Measurements from ENCODE around the gene MUC22. TPM values are rescaled to one million over a fixed set of nuclear protein-coding genes. Genes with fewer than 3 reads are reported as not detected.

MUC22 gene
- total RNA-seq, 4 donors from 2014 or later = 0.05 to 0.36 (median 0.18) TPM

- Histone ChIP-seq H3K4me3 (peak overlapping the region in 1 of 4 donors; percentile 14), H3K9me3 (no peaks in the 10 kb centered on the region), H3K4me1 (peaks cover 3 to 7% of the 10 kb centered on the region in 2 donors), H3K27ac (no peak overlapping the region), H3K36me3 (no peaks in the 10 kb centered on the region), H3K27me3 (no peaks in the 10 kb centered on the region)
- DNase-seq (peak; percentile 44), ATAC-seq (peak; percentile 65 to 75)
- no peak for TF ChIP-seq POLR2A (IDR thresholded peaks at IDR 0.05)
- TF ChIP-seq CTCF (IDR thresholded peaks at IDR 0.05 in 4 of 5, conservative IDR thresholded peaks at IDR 0.05 in 1 of 5) = peak; percentile 55 to 86 (median 66)
- in situ Hi-C loops (cut with MboI; ENCODE audit: low sequenced_read_pairs in 4 of 4) = loop anchor here (5.0 to 25.0 kb wide), 6 partner anchors 162 to 542 kb away; partner anchors contain the start of genes DHX16 (in 1 of the 4) and VARS2 (in 1 of the 4)
- intact Hi-C loops (cut with DNase I; ENCODE audit: low total_unique reads) = loop anchor here (2.0 kb wide), 1 partner anchor 251 kb away; no protein-coding TSS in a partner anchor
Observed at GRCh38 chr6:31079656-31080261, 69.5 kb downstream of the MUC22 start.

GRCh38 chr6:31081872-31082271 lies 71.6 kb downstream of the MUC22 start:
- no peaks in the 10 kb centered on the region for H3K36me3 ChIP-seq
- DNase-seq = no peak
- H3K4me3 ChIP-seq = no peak overlapping the region
- no peaks in the 10 kb centered on the region for H3K27me3 ChIP-seq
- no peak overlapping the region for H3K27ac ChIP-seq
- H3K9me3 ChIP-seq = no peaks in the 10 kb centered on the region
- intact Hi-C loops (cut with DNase I; ENCODE audit: low total_unique reads) = loop anchor here (2.0 kb wide), 1 partner anchor 253 kb away; no protein-coding TSS in a partner anchor
- ATAC-seq = no peak
- in situ Hi-C loops (cut with MboI; ENCODE audit: low sequenced_read_pairs in 4 of 4) = loop anchor here in 2 of 4 donors (5.0 to 25.0 kb wide), 4 partner anchors 255 to 545 kb away; partner anchors contain the start of gene DHX16 (in 1 of the 2)
- TF ChIP-seq CTCF (IDR thresholded peaks at IDR 0.05 in 4 of 5, conservative IDR thresholded peaks at IDR 0.05 in 1 of 5) (no peak), POLR2A (IDR thresholded peaks at IDR 0.05) (no peak)
- peaks cover 5 to 10% of the 10 kb centered on the region in 2 donors for H3K4me1 ChIP-seq

GRCh38 chr6:31083742-31084354 lies 73.6 kb downstream of the MUC22 start:
- Histone ChIP-seq H3K9me3 (no peaks in the 10 kb centered on the region), H3K4me1 (peaks cover 12 to 15% of the 10 kb centered on the region in 2 donors), H3K36me3 (no peaks in the 10 kb centered on the region), H3K27me3 (no peaks in the 10 kb centered on the region), H3K4me3 (no peak overlapping the region), H3K27ac (no peak overlapping the region)
- ATAC-seq = peak; percentile 25 to 36
- in situ Hi-C loops (cut with MboI; ENCODE audit: low sequenced_read_pairs in 4 of 4) = loop anchor here in 2 of 4 donors (5.0 to 25.0 kb wide), 4 partner anchors 257 to 547 kb away; partner anchors contain the start of gene DHX16 (in 1 of the 2)
- intact Hi-C loops (cut with DNase I; ENCODE audit: low total_unique reads) = loop anchor here (1.0 kb wide), 1 partner anchor 169 kb away; no protein-coding TSS in a partner anchor
- TF ChIP-seq POLR2A (IDR thresholded peaks at IDR 0.05) (no peak), CTCF (IDR thresholded peaks at IDR 0.05 in 4 of 5, conservative IDR thresholded peaks at IDR 0.05 in 1 of 5) (peak in 1 of 5 experiments; percentile 28)
- DNase-seq = peak in 1 of 2 donors; percentile 31

Other genes starting within 250 kb of the MUC22 start
- 10 to 100 TPM; 20.0 to 62.2 (median 59.3) TPM for gene DDR1, start 126.0 kb upstream of the MUC22 start, total RNA-seq
- 10 to 100 TPM in 1 of 4 donors, 1 to 10 TPM in 3; 5.7 to 20.7 (median 7.5) TPM for gene GTF2H4, start 102.3 kb upstream of the MUC22 start, total RNA-seq
- 10 to 100 TPM; 16.0 to 38.5 (median 19.3) TPM for gene VARS2, start 96.2 kb upstream of the MUC22 start, total RNA-seq
- gene SFTA2, start 78.3 kb upstream of the MUC22 start, total RNA-seq = not detected
- not detected for gene MUCL3, start 69.5 kb upstream of the MUC22 start, total RNA-seq
- not detected for gene MUC21, start 26.8 kb upstream of the MUC22 start, total RNA-seq
- gene C6orf15, start 102.1 kb downstream of the MUC22 start, total RNA-seq = not detected
- gene PSORS1C1, start 104.3 kb downstream of the MUC22 start, total RNA-seq = not detected
- not detected for gene CDSN, start 110.0 kb downstream of the MUC22 start, total RNA-seq
- not detected for gene PSORS1C2, start 128.6 kb downstream of the MUC22 start, total RNA-seq
- 10 to 100 TPM in 1 of 4 donors, 1 to 10 TPM in 3; 4.9 to 34.3 (median 7.7) TPM for gene CCHCR1, start 147.3 kb downstream of the MUC22 start, total RNA-seq
- 1 to 10 TPM; 1.5 to 5.1 (median 2.6) TPM for gene TCF19, start 148.1 kb downstream of the MUC22 start, total RNA-seq
- gene POU5F1, start 160.2 kb downstream of the MUC22 start, total RNA-seq = not detected

Measured in gastrocnemius medialis (tissue), 4 donors.